Heart right ventricle (tissue), 16 donors: ENCODE measurements around the gene C5orf47. TPM values are rescaled to one million over a fixed set of nuclear protein-coding genes. Genes with fewer than 3 reads are reported as not detected.
"Not testable (repeated sequence)": the region's sequence is repeated elsewhere in the genome, so short reads cannot be mapped to it uniquely, and the experiment has no call there.

Source experiments
- ATAC-seq, 8 donors: fragments of 200-7000 bp; cut with Tn5 transposase; one replicate each; pipeline ENCODE4 v1.9.1; 2020; ENCODE audit warnings: mild to moderate bottlenecking in 8 of 8, moderate library complexity in 8 of 8, moderate number of reproducible peaks in 1 of 8
- DNase-seq, 2 donors: peaks; one replicate each; pipeline ENCODE4 v3.0.0-alpha.2; 2020
- H3K27ac ChIP-seq, 10 donors: fragments of 200-600 bp; sonication (generic) in 2 of 10; one replicate each; pipeline versions ENCODE4 v1.5.0 to v1.8.0; 2020 to 2022; ENCODE audit warnings: mild to moderate bottlenecking in 3 of 10
- H3K27me3 ChIP-seq, 7 donors: fragments of 200-600 bp; one replicate each; pipeline ENCODE4 v1.8.0; 2021 to 2022; ENCODE audit warnings: mild to moderate bottlenecking in 2 of 7
- H3K36me3 ChIP-seq, 9 donors: fragments of 200-600 bp; sonication (generic) in 1 of 9; one replicate each; pipeline versions ENCODE4 v1.5.0 to v1.8.0; 2020 to 2022; ENCODE audit warnings: mild to moderate bottlenecking in 2 of 9
- H3K4me1 ChIP-seq, 9 donors: fragments of 200-600 bp; sonication (generic) in 1 of 9; one replicate each; pipeline versions ENCODE4 v1.5.0 to v1.8.0; 2020 to 2022; ENCODE audit warnings: mild to moderate bottlenecking in 4 of 9
- H3K4me3 ChIP-seq, 10 donors: fragments of 200-600 bp; sonication (generic) in 2 of 10; one replicate each; pipeline versions ENCODE4 v1.5.0 to v1.8.0; 2020 to 2022; ENCODE audit warnings: mild to moderate bottlenecking in 7 of 10, moderate library complexity in 2 of 10
- H3K9me3 ChIP-seq, 11 donors: fragments of 200-600 bp in 10 of 11; sonication (generic) in 2 of 11; one replicate each; pipeline versions ENCODE4 v1.5.0 to v1.8.0; 2013 to 2022; ENCODE audit warnings: mild to moderate bottlenecking in 2 of 11, control low read depth in 1 of 11, moderate library complexity in 1 of 11
- WGBS, 2 donors: extraction: QIAGEN DNeasy Blood & Tissue Kit; methylation state at CpG; one replicate each; pipeline ENCODE4 v1.1.7; 2013; ENCODE audit warnings: inconsistent platforms in 1 of 2; 5-methylcytosine and 5-hydroxymethylcytosine counted together
- intact Hi-C, 10 donors: fragments of 100-400 bp; cut with DNase I; formaldehyde crosslinking; loops; one replicate each; pipeline versions ENCODE4 v1.11.1 to v1.14.2; 2022
- polyA plus RNA-seq, 2 donors: library from polyadenylated mRNA; stranded (reverse); fragments of 200-250 nt; gene quantifications; one replicate each; pipeline ENCODE4 v1.2.3, GENCODE V29; 2013
- total RNA-seq, 10 donors: library from RNA; stranded (reverse); fragmentation: NEBNext Ultra II Directional in 3 of 10; extraction: Animal tissue kit (Norgen Biotek cat#: 25700) in 3 of 10; gene quantifications; one replicate each; pipeline versions ENCODE4 v1.2.1 to v1.2.4, GENCODE V29; 2021 to 2023
- TF ChIP-seq, protein P1 (sequence below), 9 donors: fragments of 200-600 bp; sonication (generic) in 2 of 9; IDR thresholded peaks; one replicate each; pipeline versions ENCODE4 v1.5.0 to v1.8.0; 2021 to 2022; ENCODE audit warnings: antibody characterized with exemption in 9 of 9, mild to moderate bottlenecking in 5 of 9, moderate library complexity in 1 of 9
- donor health status: Arrhythmogenic right ventricular cardiomyopathy.
- donor health status: ischemic (EF 13 %, LVEDD 7.1; RV severe dilation, severe dysfunction).
- donor health status: healthy with polysubstance abuse.
- donor health status: DM: no; HTN: yes; CAD: no.
- donor health status: DM: no; HTN: no; CAD: no.
- donor health status: ischemic (EF 25% LVEDD 6.9; RV normal size, moderate dysfunction).
- donor health status: ischemic (EF 25% LVEDD 5.7; RV mildly dilated, moderate dysfunction).
- donor health status: healthy.
- donor health status: DM: yes; HTN: yes; CAD: no.
- donor health status: Ischemic cardiomyopathy.
- donor health status: ischemic (EF 35%, LVEDD 5.7; RV mildly dilated, moderate dysfunction).
- donor health status: nonischemic (EF 11% LVEDD 7.7; RV severe dilation, severe dysfunction).
- donor health status: DM: yes; HTN: yes; CAD: no.
- donor health status: PGD.
- donor health status: ischemic (EF 29% LVEDD 5.4; RV normal size, mild dysfunction).
- donor health status: nonischemic (EF 23%, LVEDD 6.1; RV moderate dilation, normal function).

The C5orf47 gene
- total and polyA plus RNA-seq, 12 donors: 0.09 to 0.31 (median 0.21) TPM; not detected in 5

DNA sequence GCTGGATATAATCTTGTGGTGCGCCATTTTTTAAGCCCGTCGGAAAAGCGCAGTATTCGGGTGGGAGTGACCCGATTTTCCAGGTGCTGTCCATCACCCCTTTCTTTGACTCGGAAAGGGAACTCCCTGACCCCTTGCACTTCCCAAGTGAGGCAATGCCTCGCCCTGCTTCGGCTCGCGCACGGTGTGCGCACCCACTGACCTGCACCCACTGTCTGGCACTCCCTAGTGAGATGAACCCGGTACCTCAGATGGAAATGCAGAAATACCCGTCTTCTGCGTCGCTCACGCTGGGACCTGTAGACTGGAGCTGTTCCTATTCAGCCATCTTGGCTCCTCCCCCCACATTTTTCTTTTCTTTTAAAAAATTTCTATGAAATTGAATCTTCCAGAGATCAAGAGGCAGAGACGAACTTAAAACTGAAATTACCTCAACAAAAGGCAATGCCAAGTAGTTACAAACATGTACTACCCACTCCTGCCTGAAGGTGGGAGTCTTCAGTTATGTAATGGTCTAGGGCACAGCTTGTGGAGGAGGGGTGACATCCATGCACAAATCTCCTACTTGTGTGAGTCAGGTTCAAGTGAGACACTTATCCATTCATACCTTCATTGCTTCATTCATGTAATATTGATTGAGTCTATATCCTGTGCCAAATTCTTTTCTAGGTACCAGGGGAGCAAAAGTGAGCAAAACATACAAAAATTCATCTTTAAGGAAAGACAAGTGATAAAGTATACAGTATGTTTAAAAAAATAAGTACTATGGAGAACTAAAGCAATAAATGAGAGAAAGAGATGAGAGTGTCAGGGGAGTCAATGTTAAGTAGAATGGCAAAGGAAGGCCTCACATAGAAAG, 31.3 kb downstream of the C5orf47 start:
- ATAC-seq: peak in 1 of 8 donors; percentile 41
- DNase-seq, H3K4me3 ChIP-seq, H3K36me3 ChIP-seq, intact Hi-C loops, H3K4me1 ChIP-seq, H3K27ac ChIP-seq, H3K9me3 ChIP-seq: not testable (repeated sequence)
- H3K27me3 ChIP-seq: peaks cover 0 to 23% (median 8%) of the 10 kb centered on the region in 7 donors
- 70 to 77% methylated on average over 13 to 14 of the region's 19 CpGs for WGBS, 2 donors
- TF ChIP-seq, protein P1, sequence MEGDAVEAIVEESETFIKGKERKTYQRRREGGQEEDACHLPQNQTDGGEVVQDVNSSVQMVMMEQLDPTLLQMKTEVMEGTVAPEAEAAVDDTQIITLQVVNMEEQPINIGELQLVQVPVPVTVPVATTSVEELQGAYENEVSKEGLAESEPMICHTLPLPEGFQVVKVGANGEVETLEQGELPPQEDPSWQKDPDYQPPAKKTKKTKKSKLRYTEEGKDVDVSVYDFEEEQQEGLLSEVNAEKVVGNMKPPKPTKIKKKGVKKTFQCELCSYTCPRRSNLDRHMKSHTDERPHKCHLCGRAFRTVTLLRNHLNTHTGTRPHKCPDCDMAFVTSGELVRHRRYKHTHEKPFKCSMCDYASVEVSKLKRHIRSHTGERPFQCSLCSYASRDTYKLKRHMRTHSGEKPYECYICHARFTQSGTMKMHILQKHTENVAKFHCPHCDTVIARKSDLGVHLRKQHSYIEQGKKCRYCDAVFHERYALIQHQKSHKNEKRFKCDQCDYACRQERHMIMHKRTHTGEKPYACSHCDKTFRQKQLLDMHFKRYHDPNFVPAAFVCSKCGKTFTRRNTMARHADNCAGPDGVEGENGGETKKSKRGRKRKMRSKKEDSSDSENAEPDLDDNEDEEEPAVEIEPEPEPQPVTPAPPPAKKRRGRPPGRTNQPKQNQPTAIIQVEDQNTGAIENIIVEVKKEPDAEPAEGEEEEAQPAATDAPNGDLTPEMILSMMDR (IDR thresholded peaks at IDR 0.05): peak; percentile 7 to 50 (median 31)

GRCh38 chr5:174020928-174021304, 31.9 kb downstream of the C5orf47 start:
- Histone ChIP-seq H3K4me1 (no peaks in the 10 kb centered on the region), H3K27ac (no peak overlapping the region), H3K9me3 (no peaks in the 10 kb centered on the region), H3K4me3 (no peak overlapping the region), H3K27me3 (peaks cover 0 to 23% (median 8%) of the 10 kb centered on the region in 7 donors), H3K36me3 (no peaks in the 10 kb centered on the region)
- TF ChIP-seq, protein P1 (IDR thresholded peaks at IDR 0.05): no peak
- intact Hi-C loops: no loop called here
- DNase-seq (no peak), ATAC-seq (no peak)
- WGBS, 2 donors: 90 to 92% methylated on average over 3 of the region's 3 CpGs

DNA sequence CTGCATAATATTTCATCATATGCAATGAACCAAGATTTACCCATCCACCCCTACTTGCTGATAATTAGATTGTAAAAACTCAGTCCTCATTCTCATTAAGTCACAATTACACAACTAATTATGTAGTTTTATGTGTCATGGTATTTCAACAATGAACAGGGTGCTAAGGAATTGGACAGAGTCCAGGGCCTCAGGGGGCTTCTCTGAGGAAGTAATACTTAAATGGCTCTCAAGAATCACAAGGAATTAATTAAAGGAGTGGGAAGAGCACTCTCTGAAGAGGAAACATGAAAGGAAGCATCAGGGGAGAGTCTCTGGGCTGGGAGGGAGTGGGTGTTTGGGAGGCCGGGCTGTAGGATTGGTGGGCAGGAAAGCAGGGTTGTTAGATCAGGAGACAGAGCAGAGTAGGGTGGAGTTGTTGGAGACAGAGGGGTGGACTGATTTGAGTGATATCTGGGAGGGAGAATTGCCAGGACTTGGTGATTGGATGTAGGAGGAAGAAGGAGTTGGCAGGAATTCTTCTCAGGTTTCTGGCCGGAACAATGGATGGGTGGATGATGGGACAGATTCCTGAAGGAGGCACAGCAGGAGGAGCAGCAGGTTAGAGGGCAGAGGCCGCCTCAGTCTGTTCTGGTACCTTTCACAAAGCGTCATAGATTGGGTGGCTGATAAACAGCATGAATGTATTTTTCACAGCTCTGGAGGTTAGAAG, 33.6 kb downstream of the C5orf47 start:
- Histone ChIP-seq H3K4me1 (no peaks in the 10 kb centered on the region), H3K9me3 (no peaks in the 10 kb centered on the region), H3K27me3 (peaks cover 0 to 23% (median 8%) of the 10 kb centered on the region in 7 donors), H3K4me3 (no peak overlapping the region), H3K27ac (no peak overlapping the region), H3K36me3 (no peaks in the 10 kb centered on the region)
- ATAC-seq (no peak), DNase-seq (no peak)
- WGBS, 2 donors: 56 to 60% methylated on average over 4 of the region's 4 CpGs
- intact Hi-C loops: no loop called here
- TF ChIP-seq, protein P1 (IDR thresholded peaks at IDR 0.05): no peak

- ATAC-seq (no peak), DNase-seq (no peak)
- no peak overlapping the region for H3K4me3 ChIP-seq
- H3K9me3 ChIP-seq: peaks cover 0 to 33% (median 13%) of the 10 kb centered on the region in 11 donors
- intact Hi-C loops: no loop called here
- H3K4me1 ChIP-seq: no peaks in the 10 kb centered on the region
- TF ChIP-seq, protein P1 (IDR thresholded peaks at IDR 0.05): no peak
- H3K27me3 ChIP-seq: peaks cover 0 to 3% (median 0%) of the 10 kb centered on the region in 7 donors
- no peaks in the 10 kb centered on the region for H3K36me3 ChIP-seq
- WGBS, 2 donors: 91% methylated on average over 2 of the region's 2 CpGs
- H3K27ac ChIP-seq: no peak overlapping the region
These were observed 41.3 kb downstream of the C5orf47 start for GRCh38 chr5:174030286-174030685.
